ENCODE measurements around the gene CYP4F12. TPM values are rescaled to one million over a fixed set of nuclear protein-coding genes. Genes with fewer than 3 reads are reported as not detected.

The CYP4F12 gene
- total and polyA plus RNA-seq, 2 experiments from 2014 or later, result not detected

GRCh38 chr19:15732388-15732787 is 59.5 kb downstream of the CYP4F12 start:
- H3K4me3 Mint-ChIP-seq, result no peak overlapping the region
- Histone ChIP-seq H2AFZ (no peak overlapping the region), H3K36me3 (ENCODE audit: insufficient read depth) (no peaks in the 10 kb centered on the region), H3F3A (replicated peaks; ENCODE audit: low read depth) (no peaks in the 10 kb centered on the region), H3K9me2 (ENCODE audit: insufficient read depth) (no peaks in the 10 kb centered on the region), H3K4me1 (ENCODE audit: insufficient read depth) (no peaks in the 10 kb centered on the region), H3K27me3 (ENCODE audit: insufficient read depth) (no peaks in the 10 kb centered on the region), H3K4me3 (no peak overlapping the region), H4K20me1 (replicated peaks; ENCODE audit: insufficient read depth) (no peaks in the 10 kb centered on the region), H3K79me2 (replicated peaks; ENCODE audit: insufficient read depth) (no peaks in the 10 kb centered on the region), H3K27ac (ENCODE audit: low read depth) (no peak overlapping the region), H3K4me2 (no peak overlapping the region)
- TF ChIP-seq EZH2phosphoT487 (IDR thresholded peaks at IDR 0.05; ENCODE audit: unreplicated experiment) (no peak), CTCF (conservative IDR thresholded peaks at IDR 0.05; ENCODE audit: low read depth in 2 of 2) (no peak), REST (IDR thresholded peaks at IDR 0.05; ENCODE audit: unreplicated experiment) (no peak), ZNF114 (CRISPR knock-in tag; IDR thresholded peaks at IDR 0.05) (no peak), POLR2AphosphoS5 (IDR thresholded peaks at IDR 0.05; ENCODE audit: low read depth) (no peak), EZH2 (IDR thresholded peaks at IDR 0.05; ENCODE audit: low read depth, unreplicated experiment) (no peak), NANOG (IDR thresholded peaks at IDR 0.05; ENCODE audit: borderline replicate concordance) (no peak), JUNB (IDR thresholded peaks at IDR 0.05; ENCODE audit: unreplicated experiment) (no peak), ZNF462 (CRISPR knock-in tag; IDR thresholded peaks at IDR 0.05) (no peak), CREB1 (CRISPR knock-in tag; IDR thresholded peaks at IDR 0.05; ENCODE audit: low read depth) (no peak), ZNF331 (CRISPR knock-in tag; IDR thresholded peaks at IDR 0.05; ENCODE audit: low read depth) (no peak), ETS1 (IDR thresholded peaks at IDR 0.05) (no peak)
- H3K27ac Mint-ChIP-seq, result no peak overlapping the region
- H3K9me3 Mint-ChIP-seq, result peaks cover 89% of the 10 kb centered on the region
- H3K27me3 Mint-ChIP-seq (ENCODE audit: insufficient read depth, low read depth, poor library complexity), result peaks cover 7% of the 10 kb centered on the region
- no peaks in the 10 kb centered on the region for H3K4me1 Mint-ChIP-seq
- DNase-seq (ENCODE audit: low spot score) (no peak), ATAC-seq (no peak)
- peaks cover 29% of the 10 kb centered on the region for H3K36me3 Mint-ChIP-seq (ENCODE audit: low read depth)
